A549 treated with AZD9567 at 1 μM for 4 hours (cell line): ENCODE results near the gene SPRR2D. TPM values are rescaled to one million over a fixed set of nuclear protein-coding genes. Genes with fewer than 3 reads are reported as not detected.

Source experiments
- total RNA-seq: library from RNA; stranded (reverse); fragments of 200-300 nt; extraction: Qiagen RNA extraction; gene quantifications from 5 replicates; pipeline ENCODE4 v1.2.3, GENCODE V29; 2022; ENCODE audit not compliant: insufficient read depth

The SPRR2D gene
- not detected in 5 replicates for total RNA-seq

DNA sequence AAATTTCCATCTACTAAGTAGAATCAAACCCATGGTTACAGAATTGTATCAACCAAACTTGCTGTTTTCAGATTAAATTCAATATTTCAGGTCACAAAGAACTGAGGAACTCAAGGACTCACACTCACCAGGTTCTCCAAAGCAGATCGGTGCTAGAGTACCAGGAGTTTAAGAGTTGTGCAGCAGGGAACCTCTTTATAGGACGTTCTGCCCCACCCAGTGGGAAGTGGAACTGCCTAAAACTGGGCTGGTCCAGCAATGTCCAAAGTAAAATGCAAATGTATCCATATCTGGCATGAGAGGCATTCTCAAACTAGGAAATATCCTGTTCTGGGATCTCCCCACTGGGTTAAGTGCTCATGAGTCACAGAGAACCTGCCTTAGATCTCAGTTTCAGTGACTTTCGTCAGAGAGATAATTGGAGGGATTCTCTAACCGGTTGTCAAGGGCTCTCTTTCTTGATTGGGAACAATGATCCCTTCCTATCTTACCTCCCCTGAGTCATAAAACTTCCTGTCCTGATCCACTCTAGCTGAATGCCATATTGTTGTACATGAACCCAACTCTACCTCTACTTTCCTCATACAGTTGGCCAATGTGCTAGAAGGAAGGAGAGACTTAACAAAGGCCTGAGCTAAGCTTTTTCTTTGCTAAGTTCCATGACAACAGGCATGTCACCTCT, at the start of gene SPRR2D:
TSS of gene SPRR2D (minus strand) at position 171 of the 682 bp plus-strand sequence. CDS start 774 bp downstream, outside the sequence.

DNA sequence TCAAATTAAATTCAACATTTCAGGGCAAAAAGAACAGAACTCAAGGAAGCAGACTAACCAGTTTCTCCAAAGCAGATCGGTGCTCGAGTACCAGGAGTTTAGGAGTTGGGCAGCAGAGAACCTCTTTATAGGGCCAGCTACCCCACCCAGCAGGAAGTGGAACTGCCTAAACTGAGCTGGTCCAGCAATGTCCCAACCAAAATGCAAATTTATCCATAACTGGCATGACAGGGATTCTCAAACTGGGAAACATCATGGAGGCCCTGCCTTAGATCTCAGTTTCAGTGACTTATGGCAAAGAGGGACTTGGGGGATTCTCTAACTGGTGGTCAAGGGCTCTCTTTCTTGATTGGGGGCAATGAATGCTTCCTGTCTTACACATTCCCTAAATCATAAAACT, 30.6 kb upstream of the SPRR2D start, which contains the start of gene SPRR2B:
TSS of gene SPRR2B (minus strand) at position 101 of the 400 bp plus-strand sequence. CDS start 772 bp downstream, outside the sequence.

DNA sequence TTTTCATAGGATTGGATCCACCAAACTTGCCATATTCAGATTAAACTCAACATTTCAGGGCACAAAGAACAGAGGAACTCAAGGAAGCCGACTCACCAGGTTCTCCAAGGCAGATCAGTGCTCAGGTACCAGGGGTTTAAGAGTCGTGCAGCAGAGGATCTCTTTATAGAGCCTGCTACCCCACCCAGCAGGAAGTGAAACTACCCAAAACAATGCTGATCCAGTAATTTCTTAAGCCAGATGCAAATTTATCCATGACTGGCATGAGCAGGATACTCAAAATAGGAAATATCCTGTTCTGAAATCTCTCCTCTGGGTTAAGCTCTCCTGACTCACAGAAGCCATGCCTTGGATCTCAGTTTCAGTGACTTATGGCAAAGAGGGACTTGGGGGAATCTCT, 16.5 kb upstream of the SPRR2D start, which contains the start of gene SPRR2A:
TSS of gene SPRR2A (minus strand) at position 138 of the 400 bp plus-strand sequence. CDS start 777 bp downstream, outside the sequence.

DNA sequence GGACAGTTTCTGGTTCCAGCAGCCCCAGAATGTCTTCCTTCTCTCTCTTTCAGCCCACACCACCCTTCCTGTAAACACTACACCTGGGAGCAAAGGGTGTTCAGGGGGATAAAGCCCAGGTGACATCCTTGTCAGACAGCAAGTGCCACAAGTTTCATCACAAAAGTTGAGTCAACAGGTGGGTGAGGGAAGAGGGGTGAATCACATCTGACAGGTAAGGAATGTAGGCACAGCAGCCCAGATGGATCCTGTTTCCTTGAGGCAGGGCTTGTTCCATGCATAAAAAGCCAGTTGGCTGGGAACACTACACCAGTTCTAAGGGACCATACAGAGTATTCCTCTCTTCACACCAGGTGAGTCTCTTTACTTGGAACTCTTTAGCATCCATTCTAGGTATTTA, 10.0 kb downstream of the SPRR2D start, which contains the start of gene SPRR1B:
TSS of gene SPRR1B (plus strand) at position 309 of the 400 bp plus-strand sequence. CDS start 1,143 bp downstream, outside the sequence.

DNA sequence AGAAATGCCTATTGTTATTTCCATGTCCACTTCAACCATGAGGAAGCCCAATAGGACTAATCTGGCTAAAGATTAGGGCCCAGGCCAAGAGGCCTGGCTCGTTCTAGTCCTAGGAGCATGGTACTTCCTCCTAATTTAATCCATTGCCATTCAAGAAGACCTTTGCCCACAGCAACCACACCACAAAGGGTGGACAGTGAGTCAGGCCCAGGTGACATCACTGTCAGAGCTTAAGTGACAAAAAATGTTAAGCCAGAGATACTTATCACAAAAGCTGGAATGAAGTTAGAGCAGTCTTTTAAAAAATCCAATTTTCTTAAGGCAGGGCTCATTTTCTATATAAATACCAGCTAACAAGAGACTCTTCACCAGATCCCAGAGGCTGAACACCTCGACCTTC, 39.5 kb downstream of the SPRR2D start, which contains the start of gene SPRR3:
TSS of gene SPRR3 (plus strand) at position 368 of the 400 bp plus-strand sequence. CDS start 1,272 bp downstream, outside the sequence.

Other genes with a start within 250 kb of the SPRR2D start
- gene LCE1D, start 244.4 kb downstream of the SPRR2D start, total RNA-seq: not detected in 5 replicates
- not detected in 5 replicates for gene LCE1C, start 234.5 kb downstream of the SPRR2D start, total RNA-seq
- gene LCE1B, start 229.1 kb downstream of the SPRR2D start, total RNA-seq: 0.09 TPM in 1 of 5 replicates, not detected in the others
- not detected in 5 replicates for gene LCE1A, start 213.6 kb downstream of the SPRR2D start, total RNA-seq
- gene LCE6A, start 198.3 kb downstream of the SPRR2D start, total RNA-seq: not detected in 5 replicates
- gene LCE7A, start 181.1 kb downstream of the SPRR2D start, total RNA-seq: not detected in 5 replicates
- gene SMCP, start 162.8 kb downstream of the SPRR2D start, total RNA-seq: not detected in 5 replicates
- gene IVL, start 132.6 kb downstream of the SPRR2D start, total RNA-seq: 0.05 to 0.09 TPM (median 0.08 TPM) in 4 of 5 replicates, not detected in the other
- not detected in 5 replicates for gene SPRR5, start 93.9 kb downstream of the SPRR2D start, total RNA-seq
- not detected in 5 replicates for gene SPRR4, start 70.5 kb downstream of the SPRR2D start, total RNA-seq
- gene SPRR1A, start 57.0 kb downstream of the SPRR2D start, total RNA-seq: not detected in 5 replicates
- not detected in 5 replicates for gene SPRR3, start 39.4 kb downstream of the SPRR2D start, total RNA-seq
- not detected in 5 replicates for gene SPRR1B, start 9.9 kb downstream of the SPRR2D start, total RNA-seq
- not detected in 5 replicates for gene SPRR2A, start 16.4 kb upstream of the SPRR2D start, total RNA-seq
- not detected in 5 replicates for gene SPRR2B, start 30.5 kb upstream of the SPRR2D start, total RNA-seq
- not detected in 5 replicates for gene SPRR2E, start 53.4 kb upstream of the SPRR2D start, total RNA-seq
- not detected in 5 replicates for gene SPRR2F, start 72.4 kb upstream of the SPRR2D start, total RNA-seq
- not detected in 5 replicates for gene SPRR2G, start 109.8 kb upstream of the SPRR2D start, total RNA-seq
- not detected in 5 replicates for gene LELP1, start 162.3 kb upstream of the SPRR2D start, total RNA-seq
- 0.08 TPM in 1 of 5 replicates, not detected in the others for gene PRR9, start 176.5 kb upstream of the SPRR2D start, total RNA-seq
- gene LORICRIN, start 218.6 kb upstream of the SPRR2D start, total RNA-seq: not detected in 5 replicates